ENCODE results near the gene ZC3H7B.

ZC3H7B gene

GRCh38 chr22:41355895-41356294 is 54.6 kb downstream of the ZC3H7B start:
- no peak for DNase-seq (ENCODE audit: low read depth, low spot score)

- no peak for DNase-seq (ENCODE audit: low read depth, low spot score)
Measured at GRCh38 chr22:41356430-41357028, 55.2 kb downstream of the ZC3H7B start.

- no peak for DNase-seq (ENCODE audit: low read depth, low spot score)
Measured at GRCh38 chr22:41357191-41357590, 55.9 kb downstream of the ZC3H7B start.

DNA sequence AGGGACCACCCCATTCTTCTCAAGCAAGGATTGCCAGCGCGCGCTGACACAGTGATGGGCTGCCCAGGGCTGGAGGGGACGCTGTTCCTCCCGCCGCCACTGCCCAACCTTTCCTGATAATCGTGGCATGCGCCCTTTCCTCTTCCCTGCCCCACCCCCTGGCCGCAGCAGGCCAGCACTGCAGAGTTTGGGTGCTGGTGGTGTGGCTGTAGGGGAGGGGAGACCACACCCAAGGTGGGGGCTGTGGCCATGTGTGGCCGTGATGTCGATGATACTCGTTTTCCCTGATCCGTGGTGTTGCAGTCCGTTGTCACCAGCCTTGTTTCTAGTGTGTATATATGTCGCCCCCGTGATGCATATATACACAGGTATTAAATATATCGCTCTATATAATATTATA is 57.6 kb downstream of the ZC3H7B start:
- no peak for DNase-seq (ENCODE audit: low read depth, low spot score)

DNA sequence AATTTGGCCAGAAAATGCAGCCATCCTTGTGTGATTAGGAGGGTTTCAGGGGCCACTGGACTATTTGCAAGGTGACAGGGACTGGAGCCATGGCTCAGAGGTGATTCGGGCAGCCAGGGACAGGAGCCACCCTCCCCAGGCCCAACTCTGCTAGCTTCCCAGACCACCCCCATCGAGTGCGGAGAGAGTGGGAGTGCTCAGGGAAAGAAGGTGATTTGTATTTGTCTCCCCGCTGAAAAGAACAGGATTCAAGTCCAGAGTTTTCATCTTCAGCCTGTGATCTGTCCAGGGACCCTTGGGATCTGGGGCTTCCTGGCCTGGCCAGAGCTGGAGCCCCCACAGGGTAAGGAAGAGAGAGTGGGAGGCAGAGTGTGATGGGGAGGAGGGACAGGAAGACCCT is 58.1 kb downstream of the ZC3H7B start:
- no peak for DNase-seq (ENCODE audit: low read depth, low spot score)

DNA sequence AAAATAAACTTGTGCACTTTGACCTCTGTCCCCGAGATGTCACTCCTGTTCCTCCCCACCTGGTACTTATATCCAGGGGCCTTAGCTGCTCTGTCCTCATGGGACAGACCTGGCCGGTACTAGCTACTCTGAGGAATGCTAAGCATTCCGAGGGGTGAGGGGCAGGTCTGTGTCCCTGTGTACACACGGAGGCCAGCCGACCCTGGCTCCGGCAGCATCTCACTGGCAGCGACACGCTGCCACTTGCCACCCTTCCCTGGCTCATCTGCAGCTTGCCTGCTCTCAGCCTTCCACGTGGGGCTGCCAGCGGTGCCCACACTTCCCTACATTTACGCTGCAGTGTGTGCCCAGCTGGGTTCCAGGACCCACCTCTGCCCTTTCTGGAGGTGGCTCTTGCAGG is 58.8 kb downstream of the ZC3H7B start:
- peak; percentile 54 for DNase-seq (ENCODE audit: low read depth, low spot score)

DNA sequence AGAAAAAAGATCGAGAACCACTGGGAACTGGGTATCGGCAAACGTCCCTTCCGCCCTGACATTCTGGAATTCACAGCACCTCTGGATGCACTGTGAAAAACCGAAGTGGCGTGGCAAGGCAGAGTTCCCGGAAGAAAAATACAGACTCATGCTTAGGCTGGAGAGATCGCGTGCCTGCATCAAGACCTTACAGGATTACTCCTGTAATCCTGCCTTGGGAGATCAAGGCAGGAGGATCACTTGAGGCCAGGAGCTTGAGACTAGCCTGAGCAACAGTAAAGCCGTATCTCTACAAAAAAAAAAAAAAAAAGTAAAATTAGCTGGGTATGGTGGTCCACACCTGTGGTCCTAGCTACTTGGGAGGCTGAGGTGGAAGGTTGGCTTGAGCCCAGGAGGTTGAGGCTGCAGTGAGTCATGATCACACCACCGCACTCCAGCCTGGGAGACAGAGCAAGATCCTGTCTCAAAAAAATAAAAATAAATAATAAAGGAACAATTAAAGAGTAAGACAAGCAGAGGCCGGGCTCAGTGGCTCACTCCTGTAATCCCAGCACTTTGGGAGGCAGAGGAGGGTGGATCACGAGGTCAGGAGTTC is 60.5 kb downstream of the ZC3H7B start:
- DNase-seq (ENCODE audit: low read depth, low spot score), result peak; percentile 23

DNA sequence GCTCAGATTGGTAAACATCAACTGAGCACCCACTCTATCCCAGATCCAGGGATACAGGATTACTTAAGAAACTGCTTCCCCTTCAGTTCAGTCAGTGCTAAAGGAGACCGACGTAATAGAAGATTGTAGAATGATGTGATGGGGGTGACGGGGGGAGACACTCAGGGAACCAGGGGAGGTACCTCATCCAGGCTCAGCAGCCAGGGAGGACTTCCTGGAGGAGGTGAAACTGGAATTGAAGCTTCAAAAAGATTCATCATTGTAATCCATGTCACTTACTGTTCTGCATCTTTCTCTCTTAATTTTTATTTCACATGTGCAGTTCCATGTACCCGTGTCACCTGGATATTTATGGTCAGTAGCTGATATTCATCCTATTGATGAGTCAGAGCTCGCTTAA is 61.3 kb downstream of the ZC3H7B start:
- DNase-seq (ENCODE audit: low read depth, low spot score), result no peak

DNA sequence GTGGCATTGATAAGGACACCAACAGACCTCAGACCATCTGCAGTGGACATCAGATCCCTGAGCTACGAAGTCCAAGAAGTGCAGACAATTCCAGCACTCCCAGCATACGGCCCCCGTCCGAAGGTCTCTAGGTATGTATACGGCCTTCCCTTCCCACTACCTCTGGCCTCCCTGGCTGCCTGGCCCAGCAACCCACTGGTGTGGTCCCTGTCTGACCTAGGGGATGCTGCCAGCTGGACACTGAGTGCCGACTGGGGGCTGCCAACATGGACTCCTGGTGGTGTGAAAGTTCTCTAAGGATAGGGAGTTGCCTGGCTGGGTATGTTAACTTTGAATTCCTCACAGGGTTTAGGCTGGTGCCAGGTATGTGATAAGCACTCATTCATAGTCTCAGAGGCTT is 62.9 kb downstream of the ZC3H7B start:
- DNase-seq (ENCODE audit: low read depth, low spot score), result no peak

DNA sequence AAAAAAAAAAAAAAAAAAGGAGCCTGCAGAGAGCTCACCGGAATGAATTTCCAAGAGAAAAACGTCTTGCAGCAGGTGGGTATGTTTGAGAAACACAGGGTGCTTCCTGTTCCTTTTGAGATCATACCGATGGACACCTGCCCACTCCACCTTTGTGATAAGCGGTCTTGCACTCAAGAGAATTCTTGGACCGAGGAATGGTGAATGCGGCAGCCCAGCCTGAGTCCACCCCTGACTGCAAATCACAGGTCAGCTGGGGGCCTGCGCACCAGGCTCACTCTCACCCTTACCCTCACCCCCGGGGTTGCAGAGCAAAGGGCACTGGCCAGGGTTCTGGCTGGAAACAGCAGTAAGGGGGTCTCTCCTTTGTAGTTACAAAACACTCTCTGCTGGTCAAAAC is 63.6 kb downstream of the ZC3H7B start:
- no peak for DNase-seq (ENCODE audit: low read depth, low spot score)

GRCh38 chr22:41365425-41365824 is 64.1 kb downstream of the ZC3H7B start:
- no peak for DNase-seq (ENCODE audit: low read depth, low spot score)

GRCh38 chr22:41366323-41367029 is 65.2 kb downstream of the ZC3H7B start:
- no peak for DNase-seq (ENCODE audit: low read depth, low spot score)

DNA sequence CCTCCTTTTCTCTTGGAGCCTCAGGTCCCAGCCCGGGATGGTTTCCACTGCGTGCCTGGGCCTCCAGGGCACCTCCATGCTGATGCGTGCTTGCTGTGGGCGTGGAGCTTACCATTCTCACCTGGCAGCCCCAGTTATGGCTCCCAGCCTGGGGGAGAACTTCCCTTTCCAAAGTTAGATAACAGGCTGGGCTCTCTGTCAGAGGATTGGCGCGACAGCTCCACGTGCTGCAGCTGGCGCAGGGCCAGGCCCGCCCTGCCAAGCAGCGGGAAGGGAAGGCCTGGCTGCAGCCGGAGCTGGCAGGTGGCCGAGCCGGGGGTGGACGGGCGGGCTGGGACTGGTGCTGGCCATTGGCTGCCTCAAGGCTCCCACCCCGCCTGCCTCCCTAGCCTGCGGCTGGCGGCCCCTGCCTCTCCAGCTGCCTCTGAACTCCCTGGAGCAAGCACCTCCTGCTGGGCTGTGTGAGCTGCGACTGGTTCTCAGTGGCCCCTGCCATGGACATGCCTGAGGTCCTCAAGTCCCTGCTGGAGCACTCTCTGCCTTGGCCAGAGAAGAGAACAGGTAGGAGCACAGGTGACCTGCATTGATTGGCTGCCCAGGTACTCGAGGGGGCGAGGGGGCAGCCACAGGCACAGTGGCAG is 65.8 kb downstream of the ZC3H7B start:
- DNase-seq (ENCODE audit: low read depth, low spot score), result peak; percentile 99

GRCh38 chr22:41367680-41368542 is 66.6 kb downstream of the ZC3H7B start:
- peak; percentile 64 for DNase-seq (ENCODE audit: low read depth, low spot score)

- no peak for DNase-seq (ENCODE audit: low read depth, low spot score)
Measured at GRCh38 chr22:41368543-41369423, 67.5 kb downstream of the ZC3H7B start.

GRCh38 chr22:41369424-41369745 is 68.1 kb downstream of the ZC3H7B start:
- no peak for DNase-seq (ENCODE audit: low read depth, low spot score)

- DNase-seq (ENCODE audit: low read depth, low spot score), result no peak
Measured at GRCh38 chr22:41369837-41370236, 68.5 kb downstream of the ZC3H7B start.

DNA sequence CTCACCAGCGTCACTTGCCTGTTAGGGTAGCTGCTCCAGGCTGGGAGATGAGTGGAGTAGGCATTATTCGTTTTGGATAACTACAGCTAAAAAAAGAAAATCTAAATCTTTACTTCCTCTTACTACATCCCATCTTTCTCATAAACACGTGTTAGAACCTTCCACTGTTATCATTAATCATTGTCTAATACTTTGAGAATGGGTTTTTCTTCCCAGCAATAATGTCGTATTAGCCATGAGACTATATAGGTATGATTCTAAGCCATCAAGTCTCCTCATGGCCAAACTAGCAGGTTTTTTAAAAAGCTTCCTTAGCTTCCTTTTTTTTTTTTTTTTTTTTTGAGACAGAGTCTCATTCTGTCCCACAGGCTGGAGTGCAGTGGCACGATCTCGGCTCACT is 76.5 kb downstream of the ZC3H7B start:
- no peak for DNase-seq (ENCODE audit: low read depth, low spot score)

DNA sequence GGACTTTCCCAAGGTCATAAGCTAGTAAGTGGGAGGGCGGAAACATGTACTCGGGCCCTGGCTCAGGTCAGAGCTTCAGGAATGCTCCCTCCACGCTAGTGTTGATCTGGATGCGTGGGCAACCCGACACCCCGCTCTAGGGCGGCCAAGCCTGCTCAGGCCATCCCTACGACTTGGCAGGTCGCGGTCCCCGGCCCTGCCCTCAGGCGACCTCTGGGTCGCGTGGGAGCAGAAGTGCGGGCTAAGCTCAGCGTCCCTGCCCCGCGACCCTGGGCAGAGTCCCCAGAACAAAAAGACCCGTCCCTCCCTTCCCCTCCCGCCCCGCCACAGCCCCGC is 79.6 kb downstream of the ZC3H7B start:
- DNase-seq (ENCODE audit: low read depth, low spot score), result no peak

DNA sequence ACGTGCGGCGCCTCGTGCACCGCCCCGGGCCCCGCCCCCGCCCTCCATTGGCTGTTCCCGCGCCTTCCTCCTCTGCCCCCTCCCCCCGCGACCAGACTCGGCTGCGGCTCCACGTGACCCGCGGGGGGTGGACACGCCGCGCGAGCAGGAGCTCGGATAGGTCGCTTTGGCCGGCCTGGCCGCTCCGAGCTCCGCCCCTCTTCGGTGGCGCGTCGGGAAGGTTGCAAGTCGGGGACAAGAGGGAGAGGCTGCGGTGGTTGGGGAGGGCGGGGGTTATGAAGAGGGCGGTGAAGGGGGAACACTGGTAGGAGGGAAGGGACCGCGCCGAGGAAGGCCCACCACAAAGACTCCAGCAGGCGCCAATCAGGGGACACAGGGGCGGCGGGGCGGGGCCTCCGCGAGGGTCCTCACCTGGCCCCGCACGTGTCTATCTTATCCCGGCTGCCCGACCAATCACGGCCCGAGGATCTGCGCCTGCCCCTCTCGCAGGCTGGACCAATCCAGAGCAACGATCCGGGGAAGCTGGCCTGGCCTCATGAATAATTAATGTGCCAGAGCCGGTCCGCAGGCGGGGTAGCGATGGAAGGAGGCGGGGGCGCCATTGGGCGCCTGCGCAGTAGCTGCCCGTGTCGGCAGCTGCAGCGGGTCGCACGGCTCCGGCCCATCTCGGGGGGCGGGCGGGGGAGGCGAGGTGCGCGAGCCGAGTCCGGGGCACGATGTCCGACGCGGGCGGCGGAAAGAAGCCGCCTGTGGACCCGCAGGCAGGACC is 80.2 kb downstream of the ZC3H7B start, which contains the start of gene TEF:
TSS of gene TEF (plus strand) at position 614 of the 769 bp plus-strand sequence. CDS start at position 717, 103 bp downstream.
- peak; percentile 100 for DNase-seq (ENCODE audit: low read depth, low spot score)

All from astrocyte of the hippocampus (primary cell).